CD4-positive, alpha-beta T cell treated with Interleukin-12 subunit alpha and Interleukin-12 subunit beta, for 1 hour (primary cell): ENCODE results near the gene IL32.
"Not testable (repeated sequence)": the region's sequence is repeated elsewhere in the genome, so short reads cannot be mapped to it uniquely, and the experiment has no call there.

Experiments used
- DNase-seq: peaks from one replicate; pipeline ENCODE4 v3.0.0-alpha.2; 2020

The IL32 gene

GRCh38 chr16:3072576-3073263 lies 7.3 kb downstream of the IL32 start:
- peak; percentile 61 for DNase-seq

- no peak for DNase-seq
Observed at GRCh38 chr16:3073448-3073847, 8.0 kb downstream of the IL32 start.

GRCh38 chr16:3074860-3075522 lies 9.6 kb downstream of the IL32 start:
- DNase-seq = peak; percentile 88

GRCh38 chr16:3075523-3075915 lies 10.1 kb downstream of the IL32 start:
- no peak for DNase-seq

- not testable (repeated sequence) for DNase-seq
Observed at GRCh38 chr16:3075946-3076345, 10.5 kb downstream of the IL32 start.

GRCh38 chr16:3076577-3076976 lies 11.1 kb downstream of the IL32 start:
- DNase-seq = no peak

- no peak for DNase-seq
Observed at GRCh38 chr16:3080024-3080423, 14.6 kb downstream of the IL32 start.

GRCh38 chr16:3081957-3082356 lies 16.5 kb downstream of the IL32 start:
- not testable (repeated sequence) for DNase-seq

- DNase-seq = not testable (repeated sequence)
Observed at GRCh38 chr16:3083408-3083807, 18.0 kb downstream of the IL32 start.

GRCh38 chr16:3084491-3084890 lies 19.1 kb downstream of the IL32 start:
- no peak for DNase-seq

- DNase-seq = no peak
Observed at GRCh38 chr16:3084969-3085670, 19.7 kb downstream of the IL32 start.

GRCh38 chr16:3085868-3086595 lies 20.6 kb downstream of the IL32 start:
- no peak for DNase-seq

GRCh38 chr16:3086596-3087242 lies 21.3 kb downstream of the IL32 start:
- no peak for DNase-seq

- no peak for DNase-seq
Observed at GRCh38 chr16:3087243-3088235, 22.1 kb downstream of the IL32 start.

- DNase-seq = no peak
Observed at GRCh38 chr16:3088450-3088849, 23.0 kb downstream of the IL32 start.

- DNase-seq = no peak
Observed at GRCh38 chr16:3088925-3089716, 23.7 kb downstream of the IL32 start.

- no peak for DNase-seq
Observed at GRCh38 chr16:3089717-3090592, 24.5 kb downstream of the IL32 start.

GRCh38 chr16:3091551-3091950 lies 26.1 kb downstream of the IL32 start:
- no peak for DNase-seq

GRCh38 chr16:3092501-3092941 lies 27.1 kb downstream of the IL32 start:
- DNase-seq = no peak
